Gastrocnemius medialis (tissue), 4 donors: ENCODE measurements around the gene TBKBP1. TPM values are rescaled to one million over a fixed set of nuclear protein-coding genes. Genes with fewer than 3 reads are reported as not detected.

ENCODE experiments used
- ATAC-seq, 2 donors: fragments of 150-250 bp; one replicate each; pipeline ENCODE4 v1.9.1; 2016
- DNase-seq, 2 donors: peaks; one replicate each; pipeline ENCODE4 v3.0.0-alpha.2; 2019
- H3K27ac ChIP-seq, 4 donors: fragments of 200-600 bp; sonication (generic); 1 replicate in 1 of 4; 2 replicates in 3 of 4; pipeline ENCODE4 v1.5.1; 2016 to 2018; ENCODE audit warnings: mild to moderate bottlenecking in 2 of 4, moderate library complexity in 1 of 4
- H3K27me3 ChIP-seq, 3 donors: fragments of 200-600 bp; sonication (generic) in 2 of 3; 1 replicate in 1 of 3; 2 replicates in 2 of 3; pipeline versions ENCODE4 v1.5.1 to v1.6.0; 2016 to 2019; ENCODE audit warnings: mild to moderate bottlenecking in 1 of 3, moderate library complexity in 1 of 3
- H3K36me3 ChIP-seq, 2 donors: fragments of 200-600 bp; sonication (generic) in 1 of 2; one replicate each; pipeline ENCODE4 v1.5.1; 2017 to 2018
- H3K4me1 ChIP-seq, 2 donors: fragments of 200-600 bp; sonication (generic) in 1 of 2; one replicate each; pipeline ENCODE4 v1.5.1; 2016 to 2017; ENCODE audit warnings: mild to moderate bottlenecking in 2 of 2
- H3K4me3 ChIP-seq, 4 donors: fragments of 200-600 bp; sonication (generic) in 3 of 4; 1 replicate in 1 of 4; 2 replicates in 3 of 4; pipeline ENCODE4 v1.5.1; 2016 to 2019; ENCODE audit warnings: mild to moderate bottlenecking in 2 of 4
- H3K9me3 ChIP-seq, 3 donors: fragments of 200-600 bp; sonication (generic) in 2 of 3; 1 replicate in 1 of 3; 2 replicates in 2 of 3; pipeline ENCODE4 v1.5.1; 2016 to 2019
- POLR2A ChIP-seq, 2 donors: fragments of 450-650 bp; IDR thresholded peaks; one replicate each; pipeline ENCODE4 v1.6.1; 2017; ENCODE audit warnings: antibody characterized with exemption in 2 of 2, mild to moderate bottlenecking in 2 of 2, moderate library complexity in 2 of 2
- in situ Hi-C, 4 donors: fragments of 200-750 bp; cut with MboI; loops; one replicate each; pipeline versions ENCODE4 v1.15.0 to v1.8.0; 2017; ENCODE audit warnings: low sequenced_read_pairs in 4 of 4
- intact Hi-C: fragments of 100-400 bp; cut with DNase I; formaldehyde crosslinking; loops from one replicate; pipeline ENCODE4 v1.15.1; 2023; ENCODE audit warnings: low total_unique reads
- total RNA-seq, 4 donors: library from RNA; depleted of rRNA; stranded (reverse); fragments of >200 nt; gene quantifications; one replicate each; pipeline versions ENCODE4 v1.1.0 to v1.2.3, GENCODE V29; 2016
- TF ChIP-seq, protein P1 (sequence below), 5 experiments: fragments of 450-650 bp in 3 of 5; fragments of 200-600 bp in 2 of 5; sonication (generic) in 2 of 5; IDR thresholded peaks in 4 of 5; conservative IDR thresholded peaks in 1 of 5; 1 replicate in 4 of 5; 2 replicates in 1 of 5; pipeline ENCODE4 v1.5.1; 2016 to 2019; ENCODE audit warnings: antibody characterized with exemption in 5 of 5, mild to moderate bottlenecking in 3 of 5, moderate library complexity in 3 of 5

TBKBP1 gene
- total RNA-seq, 4 donors from 2014 or later = 15.9 to 28.0 (median 23.0) TPM

DNA sequence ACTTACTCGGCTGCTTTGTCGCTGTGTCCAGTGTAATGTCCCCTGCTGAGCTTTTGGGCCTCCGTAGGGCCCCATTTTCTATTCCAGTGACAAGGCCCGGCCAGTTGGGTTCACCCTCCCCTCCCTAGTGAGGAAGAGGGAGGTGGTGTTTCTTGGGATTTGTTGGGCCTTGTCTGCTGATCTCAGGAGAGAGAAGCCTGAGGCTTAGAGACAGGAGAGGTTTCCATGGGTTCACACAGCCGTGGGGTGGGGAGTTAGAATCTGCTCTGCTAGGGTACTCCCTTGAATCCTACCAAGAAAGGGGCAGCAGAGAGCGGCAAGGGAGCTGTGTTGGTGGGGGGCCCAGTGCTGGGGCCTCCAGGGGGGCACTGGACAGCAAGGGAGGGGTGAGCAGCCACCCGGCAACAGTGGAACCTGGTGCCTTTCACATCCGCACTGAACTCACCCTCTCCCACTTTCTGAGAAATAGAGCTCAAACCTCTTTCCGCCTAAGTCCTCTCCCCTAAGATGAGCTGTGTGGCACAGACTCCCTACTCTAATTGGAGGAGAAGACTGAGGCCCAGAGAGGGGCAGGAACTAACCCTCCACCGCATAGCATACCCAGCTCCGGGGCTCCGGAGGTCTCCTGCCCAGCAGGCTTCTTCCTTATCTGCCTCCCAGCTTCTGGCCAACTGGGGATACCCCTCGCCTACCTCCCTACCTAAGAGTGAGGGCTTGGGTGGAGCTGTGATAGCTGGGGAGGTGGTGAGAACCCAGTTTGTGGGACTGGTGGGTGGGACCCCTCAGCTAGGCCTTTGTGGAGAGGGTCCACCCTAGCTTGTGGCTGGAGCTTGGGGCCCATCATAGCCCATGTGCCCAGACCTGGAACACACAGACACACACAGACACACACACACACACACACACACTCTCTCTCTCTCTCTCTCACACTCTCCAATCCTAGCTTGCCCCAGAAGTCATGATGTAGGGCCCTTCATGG, 6.8 kb downstream of the TBKBP1 start:
- Histone ChIP-seq H3K9me3 (no peaks in the 10 kb centered on the region), H3K27ac (no peak overlapping the region), H3K27me3 (no peaks in the 10 kb centered on the region), H3K4me1 (peaks cover 0 to under 1% of the 10 kb centered on the region in 2 donors), H3K4me3 (no peak overlapping the region), H3K36me3 (peaks cover 0 to 16% of the 10 kb centered on the region in 2 donors)
- in situ Hi-C loops (no loop called here), intact Hi-C loops (no loop called here)
- no peak for TF ChIP-seq POLR2A (IDR thresholded peaks at IDR 0.05)
- TF ChIP-seq, protein P1, sequence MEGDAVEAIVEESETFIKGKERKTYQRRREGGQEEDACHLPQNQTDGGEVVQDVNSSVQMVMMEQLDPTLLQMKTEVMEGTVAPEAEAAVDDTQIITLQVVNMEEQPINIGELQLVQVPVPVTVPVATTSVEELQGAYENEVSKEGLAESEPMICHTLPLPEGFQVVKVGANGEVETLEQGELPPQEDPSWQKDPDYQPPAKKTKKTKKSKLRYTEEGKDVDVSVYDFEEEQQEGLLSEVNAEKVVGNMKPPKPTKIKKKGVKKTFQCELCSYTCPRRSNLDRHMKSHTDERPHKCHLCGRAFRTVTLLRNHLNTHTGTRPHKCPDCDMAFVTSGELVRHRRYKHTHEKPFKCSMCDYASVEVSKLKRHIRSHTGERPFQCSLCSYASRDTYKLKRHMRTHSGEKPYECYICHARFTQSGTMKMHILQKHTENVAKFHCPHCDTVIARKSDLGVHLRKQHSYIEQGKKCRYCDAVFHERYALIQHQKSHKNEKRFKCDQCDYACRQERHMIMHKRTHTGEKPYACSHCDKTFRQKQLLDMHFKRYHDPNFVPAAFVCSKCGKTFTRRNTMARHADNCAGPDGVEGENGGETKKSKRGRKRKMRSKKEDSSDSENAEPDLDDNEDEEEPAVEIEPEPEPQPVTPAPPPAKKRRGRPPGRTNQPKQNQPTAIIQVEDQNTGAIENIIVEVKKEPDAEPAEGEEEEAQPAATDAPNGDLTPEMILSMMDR (IDR thresholded peaks at IDR 0.05 in 4 of 5, conservative IDR thresholded peaks at IDR 0.05 in 1 of 5) = no peak
- DNase-seq (no peak), ATAC-seq (no peak)

- Histone ChIP-seq H3K9me3 (no peaks in the 10 kb centered on the region), H3K36me3 (peaks cover 0 to 16% of the 10 kb centered on the region in 2 donors), H3K27me3 (no peaks in the 10 kb centered on the region), H3K4me1 (peaks cover 6 to 9% of the 10 kb centered on the region in 2 donors), H3K27ac (no peak overlapping the region), H3K4me3 (no peak overlapping the region)
- DNase-seq = no peak
- intact Hi-C loops = no loop called here
- no peak for ATAC-seq
- no peak for TF ChIP-seq POLR2A (IDR thresholded peaks at IDR 0.05)
- TF ChIP-seq, protein P1 (IDR thresholded peaks at IDR 0.05 in 4 of 5, conservative IDR thresholded peaks at IDR 0.05 in 1 of 5) = no peak
- in situ Hi-C loops = no loop called here
These were observed 7.6 kb downstream of the TBKBP1 start for GRCh38 chr17:47701608-47702007.

- H3K4me3 ChIP-seq = no peak overlapping the region
- DNase-seq = no peak
- H3K27me3 ChIP-seq = no peaks in the 10 kb centered on the region
- intact Hi-C loops (no loop called here), in situ Hi-C loops (no loop called here)
- H3K9me3 ChIP-seq = no peaks in the 10 kb centered on the region
- ATAC-seq = no peak
- H3K4me1 ChIP-seq = peaks cover 11 to 15% of the 10 kb centered on the region in 2 donors
- TF ChIP-seq, protein P1 (IDR thresholded peaks at IDR 0.05 in 4 of 5, conservative IDR thresholded peaks at IDR 0.05 in 1 of 5) = no peak
- no peak for TF ChIP-seq POLR2A (IDR thresholded peaks at IDR 0.05)
- H3K36me3 ChIP-seq = peaks cover 0 to 16% of the 10 kb centered on the region in 2 donors
- H3K27ac ChIP-seq = no peak overlapping the region
These were observed 8.5 kb downstream of the TBKBP1 start for GRCh38 chr17:47702391-47702995.

DNA sequence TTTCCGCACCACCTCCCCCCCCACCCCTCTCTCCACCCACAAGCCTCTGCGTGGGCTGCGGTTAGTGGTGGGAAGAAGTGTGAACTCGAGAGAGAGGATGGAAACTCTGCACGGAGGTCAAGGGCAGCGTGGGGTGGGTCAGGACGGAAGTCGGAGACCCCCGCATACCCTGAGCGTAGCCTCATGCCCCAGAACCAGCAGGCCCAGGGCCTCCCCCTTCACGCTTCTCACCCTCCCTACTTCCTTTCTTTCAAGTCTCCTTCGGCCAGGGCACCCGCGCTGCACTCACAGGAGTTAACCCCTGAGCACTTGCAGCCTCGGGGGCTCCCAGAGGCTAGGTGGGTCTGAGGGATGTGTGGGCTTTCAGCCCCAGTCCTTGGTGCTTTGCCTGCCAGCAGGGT, 9.2 kb downstream of the TBKBP1 start:
- no peak overlapping the region for H3K4me3 ChIP-seq
- no peaks in the 10 kb centered on the region for H3K9me3 ChIP-seq
- no peak overlapping the region for H3K27ac ChIP-seq
- DNase-seq (no peak), ATAC-seq (no peak)
- H3K36me3 ChIP-seq = peaks cover 0 to 16% of the 10 kb centered on the region in 2 donors
- in situ Hi-C loops = no loop called here
- peaks cover 15 to 16% of the 10 kb centered on the region in 2 donors for H3K4me1 ChIP-seq
- intact Hi-C loops = no loop called here
- TF ChIP-seq, protein P1 (IDR thresholded peaks at IDR 0.05 in 4 of 5, conservative IDR thresholded peaks at IDR 0.05 in 1 of 5) = no peak
- no peak for TF ChIP-seq POLR2A (IDR thresholded peaks at IDR 0.05)
- no peaks in the 10 kb centered on the region for H3K27me3 ChIP-seq
